ENCODE data around the gene SLC11A2. TPM values are rescaled to one million over a fixed set of nuclear protein-coding genes. Genes with fewer than 3 reads are reported as not detected.

Gene SLC11A2
- total RNA-seq, 3 donors from 2014 or later = 52.2 to 103 (median 91.0) TPM

GRCh38 chr12:51055060-51055459 is 28.9 kb upstream of the SLC11A2 start:
- Histone ChIP-seq H3K27ac (no peak overlapping the region), H3K4me1 (no peaks in the 10 kb centered on the region), H3K27me3 (no peaks in the 10 kb centered on the region), H3K36me3 (peaks cover 3% of the 10 kb centered on the region), H3K9me3 (no peaks in the 10 kb centered on the region), H3K4me3 (no peak overlapping the region)
- TF ChIP-seq CTCF (IDR thresholded peaks at IDR 0.05) (no peak), POLR2A (IDR thresholded peaks at IDR 0.05) (no peak), POLR2AphosphoS5 (IDR thresholded peaks at IDR 0.05) (no peak)
- no peak for DNase-seq (ENCODE audit: low spot score in 2 of 2)
- intact Hi-C loops (cut with DNase I; ENCODE audit: low total_unique reads) = loop anchor here (2.0 kb wide), 1 partner anchor 184 kb away; the partner anchor contains the start of gene DAZAP2

- intact Hi-C loops (cut with DNase I; ENCODE audit: low total_unique reads) = no loop called here
Measured at GRCh38 chr12:51051787-51052186, 25.6 kb upstream of the SLC11A2 start.

GRCh38 chr12:51049525-51049924 is 23.3 kb upstream of the SLC11A2 start:
- H3K9me3 ChIP-seq = no peaks in the 10 kb centered on the region
- H3K36me3 ChIP-seq = no peaks in the 10 kb centered on the region
- H3K27me3 ChIP-seq = no peaks in the 10 kb centered on the region
- H3K4me1 ChIP-seq = peaks cover 5 to 8% of the 10 kb centered on the region in 2 donors
- no peak for DNase-seq (ENCODE audit: low spot score in 2 of 2)
- no peak for TF ChIP-seq POLR2AphosphoS5 (IDR thresholded peaks at IDR 0.05)
- H3K27ac ChIP-seq = peak overlapping the region in 1 of 2 donors; percentile 95
- intact Hi-C loops (cut with DNase I; ENCODE audit: low total_unique reads) = no loop called here
- peak overlapping the region in 2 of 3 donors; percentile 69 to 85 for H3K4me3 ChIP-seq

More at GRCh38 chr12:51051787-51052186, 25.6 kb upstream of the SLC11A2 start:
- Histone ChIP-seq H3K4me1 (peaks cover 5 to 8% of the 10 kb centered on the region in 2 donors), H3K9me3 (no peaks in the 10 kb centered on the region), H3K27me3 (no peaks in the 10 kb centered on the region), H3K36me3 (peaks cover 3% of the 10 kb centered on the region), H3K27ac (no peak overlapping the region), H3K4me3 (no peak overlapping the region)
- TF ChIP-seq CTCF (IDR thresholded peaks at IDR 0.05) = no peak
- no peak for DNase-seq (ENCODE audit: low spot score in 2 of 2)

GRCh38 chr12:51048661-51049251 is 22.6 kb upstream of the SLC11A2 start:
- no peak for DNase-seq (ENCODE audit: low spot score in 2 of 2)
- TF ChIP-seq CTCF (IDR thresholded peaks at IDR 0.05) (no peak), POLR2A (IDR thresholded peaks at IDR 0.05) (no peak), POLR2AphosphoS5 (IDR thresholded peaks at IDR 0.05) (no peak)

GRCh38 chr12:51047655-51048540 is 21.7 kb upstream of the SLC11A2 start, which contains the start of gene LETMD1:
TSS of gene LETMD1 (plus strand) at chr12:51048327. CDS start at chr12:51048357, 30 bp downstream.
- H3K9me3 ChIP-seq = no peaks in the 10 kb centered on the region
- intact Hi-C loops (cut with DNase I; ENCODE audit: low total_unique reads) = no loop called here
- no peaks in the 10 kb centered on the region for H3K27me3 ChIP-seq
- peak within 1 kb of the TSS; percentile 95 to 96 for H3K27ac ChIP-seq
- DNase-seq (ENCODE audit: low spot score in 2 of 2) = peak; percentile 90 to 96
- peak; percentile 30 for TF ChIP-seq POLR2A (IDR thresholded peaks at IDR 0.05)
- peak; percentile 86 to 95 (median 87) for TF ChIP-seq POLR2AphosphoS5 (IDR thresholded peaks at IDR 0.05)
- TF ChIP-seq CTCF (IDR thresholded peaks at IDR 0.05) = peak; percentile 75 to 94 (median 94)
- no peaks in the 10 kb centered on the region for H3K36me3 ChIP-seq
- peak within 1 kb of the TSS; percentile 69 to 85 (median 73) for H3K4me3 ChIP-seq
- peaks cover 5 to 8% of the 10 kb centered on the region in 2 donors for H3K4me1 ChIP-seq

More at GRCh38 chr12:51048661-51049251, 22.6 kb upstream of the SLC11A2 start:
- H3K9me3 ChIP-seq = no peaks in the 10 kb centered on the region
- peak overlapping the region; percentile 69 to 85 (median 73) for H3K4me3 ChIP-seq
- H3K4me1 ChIP-seq = peaks cover 5 to 8% of the 10 kb centered on the region in 2 donors
- intact Hi-C loops (cut with DNase I; ENCODE audit: low total_unique reads) = no loop called here
- no peaks in the 10 kb centered on the region for H3K36me3 ChIP-seq
- peak overlapping the region; percentile 95 to 96 for H3K27ac ChIP-seq
- no peaks in the 10 kb centered on the region for H3K27me3 ChIP-seq

Data from breast epithelium (tissue), 4 donors.